Naive thymus-derived CD4-positive, alpha-beta T cell (primary cell): ENCODE measurements around the gene MKX. TPM values are rescaled to one million over a fixed set of nuclear protein-coding genes. Genes with fewer than 3 reads are reported as not detected.

Experiments used
- ATAC-seq: fragments of 150-1000 bp; cut with Tn5 transposase; 2 replicates; pipeline ENCODE4 v1.10.0; 2021; ENCODE audit warnings: mild to moderate bottlenecking, moderate library complexity
- CTCF ChIA-PET: fragments of 350-600 bp; sonication (Branson Sonifier 250); formaldehyde crosslinking; loops from one replicate; lab custom pipeline; 2021; ENCODE audit warnings: antibody characterized with exemption; lab: Charles Lee
- POLR2A ChIA-PET: fragments of 350-600 bp; sonication (Branson Sonifier 250); formaldehyde crosslinking; loops from one replicate; lab custom pipeline; 2021; ENCODE audit warnings: antibody characterized with exemption, inconsistent platforms; lab: Charles Lee
- DNase-seq, 9 donors: peaks; one replicate each; pipeline versions ENCODE4 v3.0.0 to v3.0.0-alpha.2; 2020 to 2022; ENCODE audit warnings: mixed read lengths in 1 of 9
- H3K27ac ChIP-seq: one replicate; pipeline ENCODE4 v1.7.0; 2013; ENCODE audit warnings: mild to moderate bottlenecking, low read depth, low read length, moderate library complexity
- H3K27me3 ChIP-seq, 2 donors: one replicate each; pipeline ENCODE4 v1.7.0; 2013; ENCODE audit warnings: low read length in 2 of 2, mild to moderate bottlenecking in 2 of 2, moderate library complexity in 2 of 2; ENCODE audit not compliant: control insufficient read depth in 2 of 2, insufficient read depth in 2 of 2
- H3K36me3 ChIP-seq, 3 experiments: 1 replicate in 2 of 3; 2 replicates in 1 of 3; pipeline ENCODE4 v1.7.0; 2013; ENCODE audit warnings: low read length in 3 of 3, mild to moderate bottlenecking in 3 of 3, moderate library complexity in 1 of 3; ENCODE audit not compliant: insufficient read depth in 3 of 3, control insufficient read depth in 2 of 3
- H3K4me1 ChIP-seq, 2 donors: one replicate each; pipeline ENCODE4 v1.7.0; 2013; ENCODE audit warnings: low read length in 2 of 2, mild to moderate bottlenecking in 2 of 2, moderate library complexity in 1 of 2; ENCODE audit not compliant: control insufficient read depth in 2 of 2, insufficient read depth in 2 of 2
- H3K4me3 ChIP-seq: 2 replicates; pipeline ENCODE4 v1.7.0; 2013; ENCODE audit warnings: mild to moderate bottlenecking, low read length
- H3K9me3 ChIP-seq, 3 experiments: 1 replicate in 2 of 3; 2 replicates in 1 of 3; pipeline ENCODE4 v1.7.0; 2013; ENCODE audit warnings: low read length in 3 of 3; ENCODE audit not compliant: control insufficient read depth in 2 of 3
- H3K27ac Mint-ChIP-seq, 9 donors: one replicate each; pipeline ENCODE4 v1.8.0; 2020 to 2022; ENCODE audit warnings: mixed read lengths in 9 of 9, mild to moderate bottlenecking in 8 of 9, moderate library complexity in 5 of 9, inconsistent platforms in 2 of 9
- H3K27me3 Mint-ChIP-seq, 5 donors: one replicate each; pipeline ENCODE4 v1.8.0; 2021 to 2022; ENCODE audit warnings: mixed read lengths in 5 of 5, mild to moderate bottlenecking in 1 of 5
- H3K36me3 Mint-ChIP-seq, 5 donors: one replicate each; pipeline ENCODE4 v1.8.0; 2020 to 2022; ENCODE audit warnings: mixed read lengths in 5 of 5, mild to moderate bottlenecking in 3 of 5, inconsistent platforms in 1 of 5
- H3K4me1 Mint-ChIP-seq, 7 donors: one replicate each; pipeline ENCODE4 v1.8.0; 2020 to 2022; ENCODE audit warnings: mixed read lengths in 7 of 7, mild to moderate bottlenecking in 3 of 7, inconsistent platforms in 1 of 7
- H3K4me3 Mint-ChIP-seq, 10 donors: one replicate each; pipeline ENCODE4 v1.8.0; 2020 to 2022; ENCODE audit warnings: mild to moderate bottlenecking in 10 of 10, mixed read lengths in 10 of 10, moderate library complexity in 6 of 10, inconsistent platforms in 2 of 10
- H3K9me3 Mint-ChIP-seq, 11 donors: one replicate each; pipeline ENCODE4 v1.8.0; 2020 to 2022; ENCODE audit warnings: mixed read lengths in 11 of 11, mild to moderate bottlenecking in 4 of 11, inconsistent platforms in 1 of 11, moderate library complexity in 1 of 11
- intact Hi-C, 2 donors: fragments of 100-400 bp; cut with micrococcal nuclease; formaldehyde crosslinking; loops; one replicate each; pipeline ENCODE4 v1.15.1; 2023
- polyA plus RNA-seq, 2 donors: library from polyadenylated mRNA; unstranded; fragments of 300-500 nt; fragmentation: Illumina TruSeq; gene quantifications; one replicate each; pipeline ENCODE4 v1.2.3, GENCODE V29; 2021
- total RNA-seq, 6 experiments: library from RNA in 5 of 6; stranded (reverse) in 5 of 6; gene quantifications; 1 replicate in 5 of 6; 2 replicates in 1 of 6; pipeline ENCODE4 v1.2.3 and lab custom pipeline; 2021 to 2026

The MKX gene
- total and polyA plus RNA-seq, 7 experiments from 2014 or later = not detected

- DNase-seq = no peak
- no peaks in the 10 kb centered on the region for H3K27me3 ChIP-seq
- H3K27ac ChIP-seq = no peak overlapping the region
- ATAC-seq = no peak
- H3K27ac Mint-ChIP-seq = no peak overlapping the region
- H3K4me1 Mint-ChIP-seq = no peaks in the 10 kb centered on the region
- no peak overlapping the region for H3K4me3 ChIP-seq
- H3K9me3 Mint-ChIP-seq = peaks cover 0 to 1% (median 0%) of the 10 kb centered on the region in 11 donors
- POLR2A ChIA-PET = no interaction called here
- no peaks in the 10 kb centered on the region for H3K4me1 ChIP-seq
- H3K36me3 Mint-ChIP-seq = no peaks in the 10 kb centered on the region
- no peaks in the 10 kb centered on the region for H3K9me3 ChIP-seq
- H3K27me3 Mint-ChIP-seq = peaks cover 0 to 10% (median 2%) of the 10 kb centered on the region in 5 donors
- CTCF ChIA-PET = no interaction called here
- no peaks in the 10 kb centered on the region for H3K36me3 ChIP-seq
- no peak overlapping the region for H3K4me3 Mint-ChIP-seq
- intact Hi-C loops = no loop called here
These were observed 64.7 kb downstream of the MKX start for GRCh38 chr10:27680691-27681605.

- Histone ChIP-seq H3K4me1 (no peaks in the 10 kb centered on the region), H3K27me3 (no peaks in the 10 kb centered on the region), H3K9me3 (no peaks in the 10 kb centered on the region), H3K27ac (no peak overlapping the region), H3K4me3 (no peak overlapping the region), H3K36me3 (no peaks in the 10 kb centered on the region)
- POLR2A ChIA-PET = no interaction called here
- Mint-ChIP-seq H3K4me3 (no peak overlapping the region), H3K9me3 (peaks cover 0 to 1% (median 0%) of the 10 kb centered on the region in 11 donors), H3K36me3 (no peaks in the 10 kb centered on the region), H3K4me1 (no peaks in the 10 kb centered on the region), H3K27me3 (peaks cover 0 to 9% (median 2%) of the 10 kb centered on the region in 5 donors), H3K27ac (no peak overlapping the region)
- intact Hi-C loops = no loop called here
- CTCF ChIA-PET = interaction anchor here (0.6 kb wide), 1 partner anchor 12 kb away, joined by 3 read pairs; no protein-coding TSS in a partner anchor
- no peak for DNase-seq
- no peak for ATAC-seq
These were observed 65.5 kb downstream of the MKX start for GRCh38 chr10:27680006-27680557.

GRCh38 chr10:27679369-27679912 is 66.2 kb downstream of the MKX start:
- H3K4me3 Mint-ChIP-seq = no peak overlapping the region
- DNase-seq (no peak), ATAC-seq (no peak)
- H3K4me1 Mint-ChIP-seq = no peaks in the 10 kb centered on the region
- Histone ChIP-seq H3K9me3 (no peaks in the 10 kb centered on the region), H3K36me3 (no peaks in the 10 kb centered on the region), H3K4me3 (no peak overlapping the region), H3K4me1 (no peaks in the 10 kb centered on the region), H3K27ac (no peak overlapping the region), H3K27me3 (no peaks in the 10 kb centered on the region)
- H3K36me3 Mint-ChIP-seq = no peaks in the 10 kb centered on the region
- no peak overlapping the region for H3K27ac Mint-ChIP-seq
- H3K27me3 Mint-ChIP-seq = peaks cover 0 to 9% (median 2%) of the 10 kb centered on the region in 5 donors
- intact Hi-C loops = no loop called here
- CTCF ChIA-PET = interaction anchor here (0.6 kb wide), 1 partner anchor 13 kb away, joined by 3 read pairs; no protein-coding TSS in a partner anchor
- H3K9me3 Mint-ChIP-seq = peaks cover 0 to 1% (median 0%) of the 10 kb centered on the region in 11 donors
- POLR2A ChIA-PET = no interaction called here

- H3K9me3 Mint-ChIP-seq = peaks cover 0 to 1% (median 0%) of the 10 kb centered on the region in 11 donors
- Histone ChIP-seq H3K9me3 (no peaks in the 10 kb centered on the region), H3K36me3 (no peaks in the 10 kb centered on the region), H3K4me3 (no peak overlapping the region), H3K27ac (no peak overlapping the region), H3K27me3 (no peaks in the 10 kb centered on the region), H3K4me1 (no peaks in the 10 kb centered on the region)
- ATAC-seq = no peak
- ChIA-PET CTCF (no interaction called here), POLR2A (no interaction called here)
- H3K36me3 Mint-ChIP-seq = no peaks in the 10 kb centered on the region
- no peak overlapping the region for H3K4me3 Mint-ChIP-seq
- H3K4me1 Mint-ChIP-seq = no peaks in the 10 kb centered on the region
- H3K27me3 Mint-ChIP-seq = peaks cover 0 to 9% (median 2%) of the 10 kb centered on the region in 5 donors
- H3K27ac Mint-ChIP-seq = no peak overlapping the region
- intact Hi-C loops = no loop called here
- DNase-seq = no peak
These were observed 67.5 kb downstream of the MKX start for GRCh38 chr10:27678166-27678565.

DNA sequence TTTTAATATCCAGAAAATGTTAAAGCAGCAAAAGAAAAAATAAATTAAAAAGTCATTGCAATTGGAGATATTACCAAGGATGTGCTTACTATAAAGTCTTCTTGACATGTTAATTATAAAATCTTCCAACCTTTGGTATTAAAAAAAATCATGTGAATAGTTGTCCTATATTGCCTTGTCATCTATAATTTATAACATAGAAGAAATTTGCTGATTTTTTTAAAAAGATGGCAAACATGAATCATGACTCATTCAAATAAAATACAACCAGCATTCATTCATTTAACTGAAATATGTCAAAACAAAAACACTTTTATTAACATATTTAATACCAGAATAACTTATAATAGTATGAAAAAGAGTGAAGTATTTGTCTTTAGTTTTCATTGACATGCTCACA is 72.6 kb downstream of the MKX start:
- no peak for ATAC-seq
- no peaks in the 10 kb centered on the region for H3K36me3 Mint-ChIP-seq
- Histone ChIP-seq H3K4me3 (no peak overlapping the region), H3K9me3 (no peaks in the 10 kb centered on the region), H3K4me1 (no peaks in the 10 kb centered on the region), H3K36me3 (no peaks in the 10 kb centered on the region), H3K27me3 (no peaks in the 10 kb centered on the region), H3K27ac (no peak overlapping the region)
- no peak overlapping the region for H3K4me3 Mint-ChIP-seq
- CTCF ChIA-PET = no interaction called here
- H3K9me3 Mint-ChIP-seq = no peaks in the 10 kb centered on the region
- no peak for DNase-seq
- no peak overlapping the region for H3K27ac Mint-ChIP-seq
- intact Hi-C loops = no loop called here
- POLR2A ChIA-PET = no interaction called here
- H3K4me1 Mint-ChIP-seq = no peaks in the 10 kb centered on the region
- H3K27me3 Mint-ChIP-seq = peaks cover 0 to 6% (median 0%) of the 10 kb centered on the region in 5 donors

- H3K4me1 Mint-ChIP-seq = no peaks in the 10 kb centered on the region
- no peak overlapping the region for H3K27ac Mint-ChIP-seq
- ChIA-PET CTCF (no interaction called here), POLR2A (no interaction called here)
- no peaks in the 10 kb centered on the region for H3K9me3 ChIP-seq
- H3K36me3 ChIP-seq = no peaks in the 10 kb centered on the region
- H3K4me1 ChIP-seq = no peaks in the 10 kb centered on the region
- no peak overlapping the region for H3K4me3 Mint-ChIP-seq
- H3K36me3 Mint-ChIP-seq = no peaks in the 10 kb centered on the region
- peaks cover 0 to 4% (median 0%) of the 10 kb centered on the region in 5 donors for H3K27me3 Mint-ChIP-seq
- no peak for DNase-seq
- intact Hi-C loops = no loop called here
- no peaks in the 10 kb centered on the region for H3K27me3 ChIP-seq
- no peak overlapping the region for H3K4me3 ChIP-seq
- H3K9me3 Mint-ChIP-seq = peaks cover 0 to under 1% (median 0%) of the 10 kb centered on the region in 11 donors
- H3K27ac ChIP-seq = no peak overlapping the region
- ATAC-seq = no peak
These were observed 73.8 kb downstream of the MKX start for GRCh38 chr10:27671821-27672220.
